NCI-H146 treated with DMSO at 0.1 percent for 48 hours (cell line): ENCODE data around the gene LAS1L.
A peak's percentile ranks its signal among the peaks of the same experiment; 100 is the strongest.
"Not testable (repeated sequence)": the region's sequence is repeated elsewhere in the genome, so short reads cannot be mapped to it uniquely, and the experiment has no call there.

Experiments
- DNase-seq: peaks from one replicate; lab custom pipeline; 2025; ENCODE audit not compliant: unreplicated experiment; lab: John Stamatoyannopoulos, UW

LAS1L gene

DNA sequence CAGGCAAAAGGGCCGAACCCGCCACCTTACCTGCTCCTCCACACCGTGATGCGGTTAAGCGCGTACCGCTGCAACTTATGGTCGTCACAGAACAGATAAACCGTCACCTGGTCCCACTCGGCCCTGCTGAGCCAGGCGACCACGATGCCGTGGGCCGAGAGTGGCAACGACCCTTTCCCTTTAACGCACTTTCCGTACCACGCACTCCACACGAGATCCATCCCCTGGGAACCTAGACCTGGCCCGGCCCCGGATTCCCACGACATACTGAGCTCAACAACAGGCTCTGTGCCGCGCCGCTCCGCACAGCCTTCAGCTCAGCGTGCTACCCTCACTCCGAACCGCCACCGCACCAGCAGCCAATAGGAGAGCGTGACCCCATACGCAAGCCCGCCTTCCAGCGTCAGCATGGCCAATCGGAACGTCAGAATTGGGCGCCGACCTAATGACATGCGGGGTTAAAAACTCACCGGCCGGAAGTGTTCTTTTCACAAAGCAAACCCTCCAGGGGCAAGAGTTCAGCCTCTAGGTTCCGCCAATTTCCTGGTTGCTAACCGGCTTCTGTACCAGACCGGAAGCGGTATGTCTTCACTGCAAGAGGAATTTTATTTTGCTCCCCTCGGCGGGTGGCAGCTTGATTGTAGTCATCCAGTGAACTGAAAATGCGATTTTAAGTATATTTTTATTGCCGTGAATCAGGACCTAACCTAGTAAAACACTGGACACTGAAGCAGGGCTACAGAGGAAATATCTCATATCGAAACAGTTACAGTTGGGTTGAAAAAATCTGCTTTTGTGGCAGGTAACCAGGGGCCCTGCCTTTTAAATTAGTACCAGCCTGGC, at the start of gene LAS1L:
Gene LAS1L (minus strand): TSS at position 338 of the 843 bp plus-strand sequence. CDS start 72 bp downstream, at position 266.
- DNase-seq: peak; percentile 83

DNA sequence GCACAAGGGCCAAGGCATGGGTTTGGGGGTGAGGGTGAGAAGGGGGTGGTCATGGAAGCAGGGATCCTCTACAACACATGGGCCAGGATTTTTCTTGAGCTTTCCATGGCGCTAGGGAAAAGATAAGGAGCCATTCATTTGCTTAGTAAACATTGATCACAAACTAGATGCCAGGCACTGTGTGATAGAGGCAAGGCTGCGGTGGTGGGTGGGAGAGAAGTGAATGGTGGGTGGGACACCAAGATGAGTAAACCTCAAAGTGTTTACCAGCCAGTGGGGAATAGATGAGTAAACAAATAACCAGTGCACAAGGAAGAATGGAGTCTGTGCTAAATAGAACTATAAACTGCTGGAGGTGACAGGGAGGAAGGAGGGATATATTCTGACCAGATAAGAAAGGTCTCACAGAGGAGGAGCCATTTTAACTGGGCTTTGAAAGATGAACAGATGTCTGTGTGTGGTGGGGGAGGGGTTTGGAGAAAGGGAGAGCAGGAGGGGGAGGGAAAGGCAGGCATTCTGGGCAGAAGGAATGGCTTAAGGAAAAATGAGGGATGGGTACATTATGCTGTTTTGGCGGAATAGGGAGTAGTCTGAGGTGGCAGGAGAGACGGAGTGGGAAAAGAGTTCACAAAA, 48.0 kb upstream of the LAS1L start:
- DNase-seq: no peak

DNA sequence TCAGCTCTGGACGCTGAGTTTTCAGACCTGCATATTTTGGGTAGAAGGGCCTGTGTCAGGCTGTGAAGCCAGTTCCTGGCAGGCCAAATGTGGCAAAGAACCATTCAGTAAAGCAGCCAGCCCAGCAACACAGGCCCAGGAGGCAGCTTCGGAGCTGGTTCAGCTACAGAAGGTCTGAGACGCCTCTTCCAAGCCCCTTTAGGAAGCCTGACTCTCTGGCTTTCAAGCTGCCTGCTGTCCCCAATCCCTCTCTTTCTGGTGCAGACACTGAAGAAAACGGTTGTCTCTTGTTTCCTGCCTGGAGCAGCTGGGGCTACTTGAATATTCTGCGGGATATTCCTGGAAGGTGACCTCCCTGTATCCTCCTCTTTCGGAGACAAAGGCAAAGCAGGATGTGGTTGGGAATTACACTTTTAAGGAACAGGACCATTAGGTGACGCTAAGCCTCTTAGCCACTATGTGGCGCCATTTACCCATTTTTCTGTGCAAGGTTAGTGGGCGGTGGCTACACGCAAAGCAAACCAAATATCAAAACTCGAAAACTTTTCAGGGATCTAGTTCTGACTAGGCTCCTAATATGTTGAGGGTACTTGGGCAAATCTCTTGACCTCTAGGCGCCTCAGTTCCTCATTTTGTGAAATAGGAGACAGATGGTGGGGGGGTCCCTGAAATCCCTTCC, 47.2 kb upstream of the LAS1L start:
- DNase-seq: peak; percentile 0

DNA sequence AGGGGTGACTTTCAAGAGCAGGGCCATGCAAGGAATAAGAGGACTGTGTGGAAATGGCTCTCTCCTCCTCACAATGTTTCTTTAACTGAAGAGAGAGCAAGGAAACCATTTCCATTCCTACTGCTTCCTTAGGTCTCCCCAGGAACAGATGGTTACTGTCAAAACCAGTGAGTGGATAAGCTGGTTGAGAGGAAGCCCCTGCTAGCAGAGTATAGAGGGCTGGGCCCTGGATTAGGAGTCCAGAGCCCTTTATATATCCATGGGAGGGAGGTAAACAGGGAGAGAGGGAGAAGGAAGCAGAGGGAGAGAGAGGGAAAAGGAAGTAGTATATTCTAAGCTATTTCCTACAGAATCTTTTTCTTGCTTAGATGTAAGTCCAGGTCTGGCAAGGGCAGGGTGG, 43.8 kb upstream of the LAS1L start:
- DNase-seq: no peak

GRCh38 chrX:65576160-65576559, 41.6 kb upstream of the LAS1L start:
- no peak for DNase-seq

- no peak for DNase-seq
These were observed 40.4 kb upstream of the LAS1L start for GRCh38 chrX:65575022-65575421.

- no peak for DNase-seq
These were observed 39.8 kb upstream of the LAS1L start for GRCh38 chrX:65574356-65574755.

DNA sequence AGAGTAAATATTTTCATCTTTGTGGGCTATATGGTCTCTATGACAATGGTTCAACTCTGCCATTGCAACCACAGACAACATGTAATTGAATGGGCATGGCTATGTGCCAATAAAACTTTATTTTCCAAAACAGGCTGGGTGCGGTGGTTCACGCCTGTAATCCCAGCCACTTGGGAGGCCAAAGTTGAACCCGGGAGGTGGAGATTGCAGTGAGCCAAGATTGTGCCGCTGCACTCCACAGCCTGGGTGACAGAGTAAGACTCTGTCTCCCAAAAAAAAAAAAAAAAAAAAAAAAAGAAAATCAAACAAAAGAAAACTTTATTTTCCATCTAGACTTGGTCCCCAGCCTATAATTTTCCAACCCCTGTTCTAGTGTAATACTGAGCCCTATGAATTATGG, 38.4 kb upstream of the LAS1L start:
- DNase-seq: no peak

- DNase-seq: not testable (repeated sequence)
These were observed 28.3 kb upstream of the LAS1L start for GRCh38 chrX:65562850-65563249.

- DNase-seq: no peak
These were observed 17.1 kb upstream of the LAS1L start for GRCh38 chrX:65551489-65552339.

DNA sequence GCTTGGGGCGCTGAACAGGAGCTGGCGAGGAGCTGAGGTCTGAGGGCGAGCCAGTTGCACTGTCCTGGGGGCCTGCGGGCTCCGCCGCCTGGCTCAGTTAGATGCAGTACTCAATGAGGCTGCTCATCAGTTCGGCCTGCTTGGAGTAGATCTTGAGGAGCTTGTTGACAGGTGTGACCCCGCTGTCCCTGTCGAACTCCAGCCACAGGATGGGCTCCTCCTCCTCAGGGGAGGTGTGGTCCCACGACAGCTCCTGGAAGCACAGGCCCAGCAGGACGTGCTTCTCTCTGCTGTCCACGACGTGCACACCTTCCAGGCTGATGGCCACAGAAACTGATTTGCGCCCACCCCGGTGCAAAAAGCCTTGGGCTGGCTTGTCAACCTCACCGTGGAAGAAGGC, 16.5 kb upstream of the LAS1L start:
- DNase-seq: no peak

DNA sequence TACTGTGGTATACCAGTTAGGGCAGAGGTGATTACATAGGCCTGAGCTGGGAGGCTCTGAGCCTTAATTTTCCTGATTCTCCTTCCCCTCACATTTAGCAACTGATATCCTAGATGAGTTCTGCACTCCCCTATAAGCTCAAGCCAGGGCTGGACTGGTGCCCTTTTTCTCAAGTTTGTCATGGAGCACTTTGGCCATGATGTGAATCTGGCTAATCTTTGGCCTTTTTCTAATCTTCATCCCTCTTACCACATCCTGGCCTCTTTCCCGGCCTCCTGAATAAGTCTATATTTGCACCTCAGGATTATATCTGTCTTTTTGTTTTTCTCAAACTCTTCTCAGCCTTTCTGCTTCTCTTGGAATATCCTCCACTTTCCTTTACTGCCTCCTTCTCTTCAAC, 10.9 kb upstream of the LAS1L start:
- no peak for DNase-seq

- no peak for DNase-seq
These were observed 2.6 kb upstream of the LAS1L start for GRCh38 chrX:65537229-65537628.

- DNase-seq: no peak
These were observed 1.7 kb upstream of the LAS1L start for GRCh38 chrX:65536291-65536690.

- DNase-seq: no peak
These were observed 2.6 kb downstream of the LAS1L start for GRCh38 chrX:65532016-65532415.

DNA sequence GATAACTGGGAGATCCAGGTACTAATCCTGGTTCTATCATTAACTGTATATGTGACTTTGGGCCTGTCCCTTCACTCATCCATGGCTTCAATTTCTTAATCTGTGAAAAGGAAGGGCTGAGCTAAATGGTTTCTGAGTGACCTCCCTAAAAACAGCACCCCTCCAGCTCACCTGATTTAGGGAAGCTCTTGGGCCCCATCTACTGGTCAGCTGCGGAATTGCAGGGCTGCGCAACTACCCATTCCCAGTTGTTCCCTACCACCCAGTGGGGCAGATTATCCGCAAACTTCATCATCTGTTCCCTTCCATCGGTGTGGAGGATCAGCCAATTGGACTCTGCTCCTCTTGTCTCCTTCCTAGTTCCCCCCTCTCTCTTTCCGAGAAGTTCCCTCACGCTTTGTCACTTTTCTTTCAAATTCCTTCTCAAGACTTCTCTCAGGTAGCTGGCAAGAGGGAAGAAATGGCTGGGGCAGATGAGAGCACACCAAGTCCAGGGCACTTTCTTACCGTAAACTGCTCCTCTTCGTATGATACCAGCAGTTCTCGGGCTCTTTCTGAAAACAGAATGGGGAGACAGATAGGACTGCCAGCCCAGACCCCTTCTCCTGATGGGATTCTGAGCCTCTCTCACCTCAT, 5.8 kb downstream of the LAS1L start:
- no peak for DNase-seq

GRCh38 chrX:65528293-65528692, 6.3 kb downstream of the LAS1L start:
- no peak for DNase-seq

DNA sequence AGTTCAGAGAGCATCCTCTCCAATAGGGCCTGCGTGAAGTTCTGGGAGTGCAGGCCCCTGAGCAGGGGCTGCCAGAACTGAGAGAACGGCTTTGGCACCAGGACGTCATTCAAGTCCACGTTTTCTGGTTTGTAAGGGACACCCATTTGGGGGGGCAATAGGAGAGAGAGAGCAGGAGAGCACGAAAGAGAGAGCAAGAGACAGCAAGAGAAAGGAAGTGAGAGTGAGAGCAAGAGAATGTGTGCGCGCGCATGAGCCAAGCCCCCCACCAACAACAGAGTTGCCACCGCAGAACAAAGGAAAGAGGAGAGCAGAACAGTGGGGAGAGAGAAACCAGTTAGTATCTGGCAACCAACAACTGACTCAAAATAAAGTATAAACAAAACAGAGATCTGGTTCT, 10.4 kb downstream of the LAS1L start:
- no peak for DNase-seq

DNA sequence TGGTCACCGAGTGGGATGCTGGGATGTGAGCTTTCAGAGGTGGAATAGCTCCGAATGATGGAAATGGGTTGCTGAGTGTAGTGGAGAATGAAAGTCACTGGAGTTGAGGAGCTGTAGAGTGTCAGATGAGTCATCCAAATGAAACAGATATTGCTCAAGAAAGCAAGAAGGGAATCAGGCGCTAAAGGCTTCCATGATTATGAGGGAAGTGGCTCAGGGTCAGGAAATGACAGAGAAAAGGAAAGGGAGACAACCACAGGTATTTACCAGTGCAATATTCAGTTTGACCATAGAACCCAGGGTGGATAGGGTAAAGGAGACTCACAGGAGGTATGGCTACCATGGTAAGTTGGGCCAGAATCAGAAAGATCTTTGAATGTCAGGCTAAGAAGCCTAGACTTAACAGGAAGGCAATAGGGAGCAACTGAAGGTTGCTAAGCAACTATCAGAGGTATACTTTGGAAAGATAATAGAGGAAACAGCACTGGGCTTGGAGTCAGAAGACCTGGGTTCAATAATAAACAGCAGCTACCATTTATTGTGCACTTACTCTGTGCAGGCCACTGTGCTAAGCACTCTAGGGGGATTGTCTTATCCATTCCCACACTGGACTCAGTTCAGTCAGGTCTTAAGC, 11.7 kb downstream of the LAS1L start:
- no peak for DNase-seq

DNA sequence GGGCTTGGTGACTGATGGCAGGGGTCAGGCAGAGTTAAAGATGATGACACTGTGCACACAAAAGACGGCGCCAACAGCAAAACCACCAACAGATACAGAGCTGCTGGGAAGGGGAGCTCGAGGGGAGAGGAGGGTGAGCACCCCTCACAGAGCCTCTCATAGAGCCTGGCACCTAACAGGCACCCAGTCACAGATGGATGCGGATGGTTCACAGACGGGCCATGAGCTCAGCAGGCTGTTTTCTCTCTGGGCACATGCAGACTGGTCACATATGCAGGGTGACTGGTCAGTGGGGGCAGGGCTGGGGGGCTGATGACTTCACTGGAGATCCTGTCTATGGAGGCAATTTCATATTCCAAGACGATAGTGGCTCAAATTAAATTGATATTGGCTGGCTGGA, 15.1 kb downstream of the LAS1L start:
- DNase-seq: not testable (repeated sequence)
